ENCODE measurements around the gene MAX.

DNA sequence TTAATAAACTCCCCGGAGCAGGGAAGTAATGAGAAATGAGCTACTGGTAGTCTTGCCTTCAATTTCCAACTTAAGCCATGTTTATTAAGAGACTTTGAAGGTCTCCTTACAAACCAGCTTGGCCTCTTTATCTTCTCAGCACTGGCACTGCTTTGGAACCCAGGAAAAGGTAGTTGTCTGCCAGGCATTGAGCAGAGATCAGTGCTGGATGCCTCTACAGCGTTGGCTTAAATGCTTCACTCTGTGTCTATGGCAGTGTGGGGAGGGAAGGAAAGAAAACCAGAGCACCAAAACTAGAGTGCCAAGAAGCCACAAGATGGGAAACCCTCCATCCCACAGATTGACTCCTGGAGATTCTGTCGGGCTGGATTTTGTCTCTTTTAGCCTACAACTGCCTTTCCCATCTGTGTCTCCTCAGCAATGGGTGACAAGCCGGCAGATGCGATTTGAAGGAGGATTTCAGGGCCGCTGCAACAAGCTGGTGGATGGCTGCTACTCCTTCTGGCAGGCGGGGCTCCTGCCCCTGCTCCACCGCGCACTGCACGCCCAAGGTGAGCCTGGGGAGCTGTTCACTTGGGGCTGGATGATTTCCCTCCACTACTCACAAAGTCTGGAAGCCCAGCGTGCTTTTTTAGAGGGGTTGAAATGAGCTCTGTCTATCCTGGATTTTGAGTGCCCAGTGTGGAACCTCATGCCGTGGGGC, 58.3 kb downstream of the MAX start:
- TF ChIP-seq, protein P1, sequence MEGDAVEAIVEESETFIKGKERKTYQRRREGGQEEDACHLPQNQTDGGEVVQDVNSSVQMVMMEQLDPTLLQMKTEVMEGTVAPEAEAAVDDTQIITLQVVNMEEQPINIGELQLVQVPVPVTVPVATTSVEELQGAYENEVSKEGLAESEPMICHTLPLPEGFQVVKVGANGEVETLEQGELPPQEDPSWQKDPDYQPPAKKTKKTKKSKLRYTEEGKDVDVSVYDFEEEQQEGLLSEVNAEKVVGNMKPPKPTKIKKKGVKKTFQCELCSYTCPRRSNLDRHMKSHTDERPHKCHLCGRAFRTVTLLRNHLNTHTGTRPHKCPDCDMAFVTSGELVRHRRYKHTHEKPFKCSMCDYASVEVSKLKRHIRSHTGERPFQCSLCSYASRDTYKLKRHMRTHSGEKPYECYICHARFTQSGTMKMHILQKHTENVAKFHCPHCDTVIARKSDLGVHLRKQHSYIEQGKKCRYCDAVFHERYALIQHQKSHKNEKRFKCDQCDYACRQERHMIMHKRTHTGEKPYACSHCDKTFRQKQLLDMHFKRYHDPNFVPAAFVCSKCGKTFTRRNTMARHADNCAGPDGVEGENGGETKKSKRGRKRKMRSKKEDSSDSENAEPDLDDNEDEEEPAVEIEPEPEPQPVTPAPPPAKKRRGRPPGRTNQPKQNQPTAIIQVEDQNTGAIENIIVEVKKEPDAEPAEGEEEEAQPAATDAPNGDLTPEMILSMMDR (IDR thresholded peaks at IDR 0.05 in 8 of 11, conservative IDR thresholded peaks at IDR 0.05 in 3 of 11): no peak
- no peak for TF ChIP-seq POLR2AphosphoS5 (IDR thresholded peaks at IDR 0.05)
